Pancreas (tissue), 10 donors: ENCODE results near the gene UBR4. TPM values are rescaled to one million over a fixed set of nuclear protein-coding genes. Genes with fewer than 3 reads are reported as not detected.

Experiments used
- ATAC-seq, 4 donors: fragments of 200-7000 bp; cut with Tn5 transposase; one replicate each; pipeline versions ENCODE4 v1.8.0 to v1.9.1; 2020; ENCODE audit warnings: mild to moderate bottlenecking in 4 of 4, moderate library complexity in 4 of 4
- DNase-seq, 6 donors: peaks; one replicate each; pipeline ENCODE4 v3.0.0-alpha.2; 2020
- FAIRE-seq: peaks from 2 replicates; lab custom pipeline; 2012; peaks lifted over from hg19 to GRCh38; lab: Jason Lieb, UNC
- H3K27ac ChIP-seq, 4 donors: fragments of 200-600 bp; sonication (generic); 1 replicate in 3 of 4; 2 replicates in 1 of 4; pipeline versions ENCODE4 v1.5.0 to v1.8.0; 2020
- H3K27me3 ChIP-seq, 4 donors: fragments of 200-600 bp; one replicate each; pipeline ENCODE4 v1.8.0; 2021
- H3K36me3 ChIP-seq, 3 donors: fragments of 200-600 bp; sonication (generic) in 1 of 3; one replicate each; pipeline versions ENCODE4 v1.5.0 to v1.8.0; 2020 to 2021
- H3K4me1 ChIP-seq, 3 donors: fragments of 200-600 bp; one replicate each; pipeline ENCODE4 v1.8.0; 2021
- H3K4me3 ChIP-seq, 4 donors: fragments of 200-600 bp; sonication (generic) in 2 of 4; one replicate each; pipeline versions ENCODE4 v1.5.0 to v1.8.0; 2020 to 2021
- H3K9me3 ChIP-seq, 4 donors: fragments of 200-600 bp; one replicate each; pipeline ENCODE4 v1.8.0; 2021
- WGBS, 2 donors: extraction: QIAGEN DNeasy Blood & Tissue Kit; methylation state at CpG; one replicate each; pipeline ENCODE4 v1.1.7; 2013; 5-methylcytosine and 5-hydroxymethylcytosine counted together
- intact Hi-C, 3 donors: fragments of 100-400 bp; cut with DNase I; formaldehyde crosslinking; loops; one replicate each; pipeline versions ENCODE4 v1.11.1 to v1.14.2; 2022
- polyA plus RNA-seq, 2 donors: library from polyadenylated mRNA; stranded (reverse); fragments of 200-250 nt; gene quantifications; one replicate each; pipeline ENCODE4 v1.2.3, GENCODE V29; 2013
- total RNA-seq, 6 donors: library from RNA; stranded (reverse); fragmentation: NEBNext Ultra II Directional in 4 of 6; extraction: Animal tissue kit (Norgen Biotek cat#: 25700) in 4 of 6; gene quantifications; one replicate each; pipeline versions ENCODE4 v1.2.1 to v1.2.4, GENCODE V29; 2021 to 2023
- TF ChIP-seq, protein P1 (sequence below), 4 donors: fragments of 200-600 bp; sonication (generic) in 3 of 4; IDR thresholded peaks; one replicate each; pipeline versions ENCODE4 v1.5.0 to v1.8.0; 2021; ENCODE audit warnings: antibody characterized with exemption in 4 of 4
- donor health status: healthy with polysubstance abuse.
- donor health status: DM: no; HTN: no; CAD: no; lungs with moderate emphysema.
- donor health status: DM: no; HTN: no; CAD: no.
- donor health status: control.
- donor health status: control.
- donor health status: Bipolar disorder and iron deficiency.
- donor health status: DM: yes; HTN: yes; CAD: no.
- donor health status: DM: no; HTN: no; CAD: no.
- donor health status: DM: no; HTN: no; CAD: no.
- donor health status: DM: yes; HTN: yes; CAD: no.

The UBR4 gene
- total and polyA plus RNA-seq, 8 donors: 45.3 to 140 (median 65.5) TPM

- intact Hi-C loops: no loop called here
- FAIRE-seq (no peak), ATAC-seq (no peak), DNase-seq (no peak)
- no peak overlapping the region for H3K27ac ChIP-seq
- no peaks in the 10 kb centered on the region for H3K36me3 ChIP-seq
- TF ChIP-seq, protein P1, sequence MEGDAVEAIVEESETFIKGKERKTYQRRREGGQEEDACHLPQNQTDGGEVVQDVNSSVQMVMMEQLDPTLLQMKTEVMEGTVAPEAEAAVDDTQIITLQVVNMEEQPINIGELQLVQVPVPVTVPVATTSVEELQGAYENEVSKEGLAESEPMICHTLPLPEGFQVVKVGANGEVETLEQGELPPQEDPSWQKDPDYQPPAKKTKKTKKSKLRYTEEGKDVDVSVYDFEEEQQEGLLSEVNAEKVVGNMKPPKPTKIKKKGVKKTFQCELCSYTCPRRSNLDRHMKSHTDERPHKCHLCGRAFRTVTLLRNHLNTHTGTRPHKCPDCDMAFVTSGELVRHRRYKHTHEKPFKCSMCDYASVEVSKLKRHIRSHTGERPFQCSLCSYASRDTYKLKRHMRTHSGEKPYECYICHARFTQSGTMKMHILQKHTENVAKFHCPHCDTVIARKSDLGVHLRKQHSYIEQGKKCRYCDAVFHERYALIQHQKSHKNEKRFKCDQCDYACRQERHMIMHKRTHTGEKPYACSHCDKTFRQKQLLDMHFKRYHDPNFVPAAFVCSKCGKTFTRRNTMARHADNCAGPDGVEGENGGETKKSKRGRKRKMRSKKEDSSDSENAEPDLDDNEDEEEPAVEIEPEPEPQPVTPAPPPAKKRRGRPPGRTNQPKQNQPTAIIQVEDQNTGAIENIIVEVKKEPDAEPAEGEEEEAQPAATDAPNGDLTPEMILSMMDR (IDR thresholded peaks at IDR 0.05): no peak
- no peaks in the 10 kb centered on the region for H3K4me1 ChIP-seq
- no peak overlapping the region for H3K4me3 ChIP-seq
- no peaks in the 10 kb centered on the region for H3K27me3 ChIP-seq
- H3K9me3 ChIP-seq: no peaks in the 10 kb centered on the region
- 80 to 90% methylated on average over 14 of the region's 14 CpGs for WGBS, 2 donors
Observed at GRCh38 chr1:19057182-19057779, 152.8 kb downstream of the UBR4 start.

GRCh38 chr1:19055701-19056100 is 154.4 kb downstream of the UBR4 start:
- ATAC-seq (no peak), DNase-seq (no peak), FAIRE-seq (no peak)
- H3K4me1 ChIP-seq: no peaks in the 10 kb centered on the region
- H3K27ac ChIP-seq: no peak overlapping the region
- no peaks in the 10 kb centered on the region for H3K27me3 ChIP-seq
- WGBS, 2 donors: 69 to 77% methylated on average over 7 of the region's 7 CpGs
- H3K9me3 ChIP-seq: no peaks in the 10 kb centered on the region
- H3K4me3 ChIP-seq: no peak overlapping the region
- no peaks in the 10 kb centered on the region for H3K36me3 ChIP-seq
- TF ChIP-seq, protein P1 (IDR thresholded peaks at IDR 0.05): no peak
- intact Hi-C loops: no loop called here

- Histone ChIP-seq H3K36me3 (no peaks in the 10 kb centered on the region), H3K27ac (no peak overlapping the region), H3K4me3 (no peak overlapping the region), H3K27me3 (no peaks in the 10 kb centered on the region), H3K4me1 (no peaks in the 10 kb centered on the region), H3K9me3 (no peaks in the 10 kb centered on the region)
- ATAC-seq: no peak
- FAIRE-seq: no peak
- 48 to 57% methylated on average over 11 of the region's 11 CpGs for WGBS, 2 donors
- DNase-seq: no peak
- intact Hi-C loops: no loop called here
- TF ChIP-seq, protein P1 (IDR thresholded peaks at IDR 0.05): no peak
Observed at GRCh38 chr1:19055001-19055400, 155.1 kb downstream of the UBR4 start.

DNA sequence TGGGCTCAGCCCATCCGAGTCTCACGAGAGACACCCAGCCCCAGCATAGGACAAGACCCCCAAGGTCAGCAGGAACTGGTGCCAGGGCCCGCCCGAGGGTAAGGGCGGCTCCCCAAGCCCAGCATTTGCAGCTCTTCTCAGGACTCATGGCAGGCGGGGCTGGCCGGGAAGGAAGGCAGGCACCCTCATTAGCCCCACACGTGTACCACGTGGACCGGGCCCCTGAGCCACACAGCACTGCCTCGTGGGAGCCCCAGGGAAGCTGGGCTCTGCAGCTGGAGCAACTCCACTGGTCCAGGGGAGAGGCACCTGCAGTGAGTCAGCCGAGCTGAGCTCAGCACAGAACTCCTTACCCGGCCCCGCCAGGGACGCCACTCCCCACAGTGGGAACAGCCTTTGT is 155.8 kb downstream of the UBR4 start:
- ATAC-seq (peak in 3 of 4 donors; percentile 22 to 58 (median 47)), FAIRE-seq (no peak), DNase-seq (no peak)
- H3K4me1 ChIP-seq: no peaks in the 10 kb centered on the region
- H3K27ac ChIP-seq: no peak overlapping the region
- intact Hi-C loops: no loop called here
- no peaks in the 10 kb centered on the region for H3K36me3 ChIP-seq
- H3K9me3 ChIP-seq: no peaks in the 10 kb centered on the region
- TF ChIP-seq, protein P1 (IDR thresholded peaks at IDR 0.05): no peak
- no peak overlapping the region for H3K4me3 ChIP-seq
- H3K27me3 ChIP-seq: no peaks in the 10 kb centered on the region
- 52 to 58% methylated on average over 15 of the region's 15 CpGs for WGBS, 2 donors

- Histone ChIP-seq H3K4me1 (no peaks in the 10 kb centered on the region), H3K36me3 (no peaks in the 10 kb centered on the region), H3K9me3 (no peaks in the 10 kb centered on the region), H3K4me3 (no peak overlapping the region), H3K27me3 (no peaks in the 10 kb centered on the region), H3K27ac (no peak overlapping the region)
- TF ChIP-seq, protein P1 (IDR thresholded peaks at IDR 0.05): no peak
- FAIRE-seq (no peak), DNase-seq (no peak), ATAC-seq (no peak)
- 75 to 81% methylated on average over 8 of the region's 8 CpGs for WGBS, 2 donors
- intact Hi-C loops: no loop called here
Observed at GRCh38 chr1:19053486-19053885, 156.6 kb downstream of the UBR4 start.
